Neural cell (in vitro differentiated cells): ENCODE measurements around the gene JAZF1. TPM values are rescaled to one million over a fixed set of nuclear protein-coding genes. Genes with fewer than 3 reads are reported as not detected.
"Not testable (repeated sequence)": the region's sequence is repeated elsewhere in the genome, so short reads cannot be mapped to it uniquely, and the experiment has no call there.

ENCODE experiments used
- H2AFZ ChIP-seq: fragments of 200-600, 300-800 bp; sonication (generic), shearing (Covaris generic); 2 replicates; pipeline ENCODE4 v1.6.0; 2014; ENCODE audit warnings: low read depth, mild to moderate bottlenecking, antibody characterized with exemption, low read length, moderate library complexity
- H3F3A ChIP-seq: fragments of 200-600 bp; shearing (Covaris generic); 2 replicates; pipeline ENCODE4 v1.6.1; 2016; ENCODE audit warnings: mild to moderate bottlenecking, moderate library complexity, mixed read lengths, antibody characterized with exemption, low read length; ENCODE audit not compliant: insufficient read depth, poor library complexity, severe bottlenecking
- H3K27ac ChIP-seq: fragments of 200-600, 300-800 bp; sonication (generic), shearing (Covaris generic); 2 replicates; pipeline ENCODE4 v1.5.1; 2014; ENCODE audit warnings: mild to moderate bottlenecking, low read length, moderate library complexity
- H3K27me3 ChIP-seq: fragments of 300-800, 200-600 bp; sonication (generic), shearing (Covaris generic); 2 replicates; pipeline ENCODE4 v1.6.0; 2014; ENCODE audit warnings: mild to moderate bottlenecking, low read depth, low read length, moderate library complexity; ENCODE audit not compliant: insufficient read depth
- H3K36me3 ChIP-seq: fragments of 300-800, 200-600 bp; sonication (generic), shearing (Covaris generic); 2 replicates; pipeline ENCODE4 v1.5.1; 2014; ENCODE audit warnings: mild to moderate bottlenecking, antibody characterized with exemption, low read length, moderate library complexity; ENCODE audit not compliant: insufficient read depth
- H3K4me2 ChIP-seq: fragments of 300-800, 200-600 bp; sonication (generic), shearing (Covaris generic); 2 replicates; pipeline ENCODE4 v1.6.0; 2014; ENCODE audit warnings: mild to moderate bottlenecking, low read length
- H3K4me3 ChIP-seq: fragments of 300-800, 200-600 bp; sonication (generic), shearing (Covaris generic); 2 replicates; pipeline ENCODE4 v1.5.1; 2014; ENCODE audit warnings: mild to moderate bottlenecking, low read length, moderate library complexity
- H3K79me2 ChIP-seq: fragments of 200-600 bp; shearing (Covaris generic); replicated peaks from 2 replicates; pipeline ENCODE4 v1.6.0; 2014; ENCODE audit warnings: mild to moderate bottlenecking, low read length, moderate library complexity; ENCODE audit not compliant: insufficient read depth
- H3K9ac ChIP-seq: fragments of 300-800, 200-600 bp; sonication (generic), shearing (Covaris generic); 2 replicates; pipeline ENCODE4 v1.6.1; 2016; ENCODE audit warnings: mild to moderate bottlenecking, low read length, mixed read lengths
- H3K9me2 ChIP-seq: fragments of 200-600 bp; shearing (Covaris generic); 2 replicates; pipeline ENCODE4 v1.6.1; 2016; ENCODE audit warnings: mild to moderate bottlenecking, low read length, mixed read lengths; ENCODE audit not compliant: insufficient read depth
- H3K9me3 ChIP-seq: fragments of 200-600, 300-800 bp; sonication (generic), shearing (Covaris generic); 2 replicates; pipeline ENCODE4 v1.6.1; 2016; ENCODE audit warnings: mild to moderate bottlenecking, mixed run types, low read length, moderate library complexity, mixed read lengths
- H4K20me1 ChIP-seq: fragments of 200-600 bp; shearing (Covaris generic); 2 replicates; pipeline ENCODE4 v1.6.1; 2016; ENCODE audit warnings: mild to moderate bottlenecking, mixed run types; ENCODE audit not compliant: insufficient read depth
- EP300 ChIP-seq: fragments of 450-650 bp; conservative IDR thresholded peaks from 2 replicates; pipeline ENCODE4 v1.6.1; 2014; ENCODE audit warnings: antibody characterized with exemption, mild to moderate bottlenecking, moderate library complexity; ENCODE audit not compliant: poor library complexity, severe bottlenecking
- EZH2 ChIP-seq: fragments of 200-600, 300-800 bp; shearing (Covaris generic), sonication (generic); IDR thresholded peaks from 2 replicates; pipeline ENCODE4 v1.6.1; 2014; ENCODE audit warnings: antibody characterized with exemption, low read length, borderline replicate concordance, mild to moderate bottlenecking; ENCODE audit not compliant: insufficient read depth, poor library complexity, severe bottlenecking
- MXI1 ChIP-seq: fragments of 450-650 bp; conservative IDR thresholded peaks from 2 replicates; pipeline ENCODE4 v1.6.1; 2014; ENCODE audit warnings: antibody characterized with exemption, mild to moderate bottlenecking; ENCODE audit not compliant: poor library complexity, severe bottlenecking
- POLR2AphosphoS5 ChIP-seq: IDR thresholded peaks from 2 replicates; pipeline ENCODE4 v1.6.1; 2012
- RAD21 ChIP-seq: fragments of 450-650 bp; conservative IDR thresholded peaks from 2 replicates; pipeline ENCODE4 v1.6.1; 2014; ENCODE audit warnings: antibody characterized with exemption, mild to moderate bottlenecking, moderate library complexity
- SMC3 ChIP-seq: fragments of 450-650 bp; conservative IDR thresholded peaks from 2 replicates; pipeline ENCODE4 v1.6.1; 2014; ENCODE audit warnings: antibody characterized with exemption, mild to moderate bottlenecking, moderate library complexity; ENCODE audit not compliant: poor library complexity
- TAF1 ChIP-seq: IDR thresholded peaks from 2 replicates; pipeline ENCODE4 v1.6.1; 2012; ENCODE audit warnings: low read depth
- polyA plus RNA-seq: library from polyadenylated mRNA; depleted of rRNA; stranded (reverse); fragments of >200 nt; gene quantifications from 2 replicates; pipeline ENCODE4 v1.2.3, GENCODE V29; 2014
- TF ChIP-seq, protein P1 (sequence below): IDR thresholded peaks from 2 replicates; pipeline ENCODE4 v1.6.1; 2012; ENCODE audit warnings: borderline replicate concordance
- TF ChIP-seq, protein P2 (sequence below): fragments of 450-650 bp; IDR thresholded peaks from 2 replicates; pipeline ENCODE4 v1.5.1; 2014; ENCODE audit warnings: antibody characterized with exemption, mild to moderate bottlenecking, moderate library complexity; ENCODE audit not compliant: poor library complexity, severe bottlenecking

JAZF1 gene
- polyA plus RNA-seq, 1 donor from 2014 or later = 29.5 TPM

- no peak overlapping the region for H3K4me2 ChIP-seq
- no peak overlapping the region for H2AFZ ChIP-seq
Measured at GRCh38 chr7:27923642-27923980, 257.0 kb downstream of the JAZF1 start.

GRCh38 chr7:27922907-27923641 lies 257.5 kb downstream of the JAZF1 start:
- H2AFZ ChIP-seq = no peak overlapping the region
- H3K9me3 ChIP-seq = no peaks in the 10 kb centered on the region
- no peaks in the 10 kb centered on the region for H3K9me2 ChIP-seq
- H3F3A ChIP-seq = no peaks in the 10 kb centered on the region
- H3K4me2 ChIP-seq = no peak overlapping the region
- no peaks in the 10 kb centered on the region for H3K36me3 ChIP-seq
- H3K9ac ChIP-seq = no peak overlapping the region
- H3K4me3 ChIP-seq = no peak overlapping the region
- no peaks in the 10 kb centered on the region for H3K79me2 ChIP-seq
- TF ChIP-seq, protein P1, sequence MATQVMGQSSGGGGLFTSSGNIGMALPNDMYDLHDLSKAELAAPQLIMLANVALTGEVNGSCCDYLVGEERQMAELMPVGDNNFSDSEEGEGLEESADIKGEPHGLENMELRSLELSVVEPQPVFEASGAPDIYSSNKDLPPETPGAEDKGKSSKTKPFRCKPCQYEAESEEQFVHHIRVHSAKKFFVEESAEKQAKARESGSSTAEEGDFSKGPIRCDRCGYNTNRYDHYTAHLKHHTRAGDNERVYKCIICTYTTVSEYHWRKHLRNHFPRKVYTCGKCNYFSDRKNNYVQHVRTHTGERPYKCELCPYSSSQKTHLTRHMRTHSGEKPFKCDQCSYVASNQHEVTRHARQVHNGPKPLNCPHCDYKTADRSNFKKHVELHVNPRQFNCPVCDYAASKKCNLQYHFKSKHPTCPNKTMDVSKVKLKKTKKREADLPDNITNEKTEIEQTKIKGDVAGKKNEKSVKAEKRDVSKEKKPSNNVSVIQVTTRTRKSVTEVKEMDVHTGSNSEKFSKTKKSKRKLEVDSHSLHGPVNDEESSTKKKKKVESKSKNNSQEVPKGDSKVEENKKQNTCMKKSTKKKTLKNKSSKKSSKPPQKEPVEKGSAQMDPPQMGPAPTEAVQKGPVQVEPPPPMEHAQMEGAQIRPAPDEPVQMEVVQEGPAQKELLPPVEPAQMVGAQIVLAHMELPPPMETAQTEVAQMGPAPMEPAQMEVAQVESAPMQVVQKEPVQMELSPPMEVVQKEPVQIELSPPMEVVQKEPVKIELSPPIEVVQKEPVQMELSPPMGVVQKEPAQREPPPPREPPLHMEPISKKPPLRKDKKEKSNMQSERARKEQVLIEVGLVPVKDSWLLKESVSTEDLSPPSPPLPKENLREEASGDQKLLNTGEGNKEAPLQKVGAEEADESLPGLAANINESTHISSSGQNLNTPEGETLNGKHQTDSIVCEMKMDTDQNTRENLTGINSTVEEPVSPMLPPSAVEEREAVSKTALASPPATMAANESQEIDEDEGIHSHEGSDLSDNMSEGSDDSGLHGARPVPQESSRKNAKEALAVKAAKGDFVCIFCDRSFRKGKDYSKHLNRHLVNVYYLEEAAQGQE = no peak
- no peak for TF ChIP-seq POLR2AphosphoS5
- no peak for TF ChIP-seq SMC3
- no peak for TF ChIP-seq TAF1
- TF ChIP-seq, protein P2, sequence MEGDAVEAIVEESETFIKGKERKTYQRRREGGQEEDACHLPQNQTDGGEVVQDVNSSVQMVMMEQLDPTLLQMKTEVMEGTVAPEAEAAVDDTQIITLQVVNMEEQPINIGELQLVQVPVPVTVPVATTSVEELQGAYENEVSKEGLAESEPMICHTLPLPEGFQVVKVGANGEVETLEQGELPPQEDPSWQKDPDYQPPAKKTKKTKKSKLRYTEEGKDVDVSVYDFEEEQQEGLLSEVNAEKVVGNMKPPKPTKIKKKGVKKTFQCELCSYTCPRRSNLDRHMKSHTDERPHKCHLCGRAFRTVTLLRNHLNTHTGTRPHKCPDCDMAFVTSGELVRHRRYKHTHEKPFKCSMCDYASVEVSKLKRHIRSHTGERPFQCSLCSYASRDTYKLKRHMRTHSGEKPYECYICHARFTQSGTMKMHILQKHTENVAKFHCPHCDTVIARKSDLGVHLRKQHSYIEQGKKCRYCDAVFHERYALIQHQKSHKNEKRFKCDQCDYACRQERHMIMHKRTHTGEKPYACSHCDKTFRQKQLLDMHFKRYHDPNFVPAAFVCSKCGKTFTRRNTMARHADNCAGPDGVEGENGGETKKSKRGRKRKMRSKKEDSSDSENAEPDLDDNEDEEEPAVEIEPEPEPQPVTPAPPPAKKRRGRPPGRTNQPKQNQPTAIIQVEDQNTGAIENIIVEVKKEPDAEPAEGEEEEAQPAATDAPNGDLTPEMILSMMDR = no peak
- no peak for TF ChIP-seq MXI1
- TF ChIP-seq EZH2 = no peak
- TF ChIP-seq RAD21 = no peak
- no peak for TF ChIP-seq EP300
- H3K27ac ChIP-seq = no peak overlapping the region
- no peaks in the 10 kb centered on the region for H3K27me3 ChIP-seq
- H4K20me1 ChIP-seq = no peaks in the 10 kb centered on the region

More at GRCh38 chr7:27923642-27923980, 257.0 kb downstream of the JAZF1 start:
- H3K36me3 ChIP-seq = no peaks in the 10 kb centered on the region
- H3K27me3 ChIP-seq = no peaks in the 10 kb centered on the region
- no peak overlapping the region for H3K27ac ChIP-seq
- no peaks in the 10 kb centered on the region for H3K9me2 ChIP-seq
- no peaks in the 10 kb centered on the region for H3K9me3 ChIP-seq
- TF ChIP-seq EP300 (no peak), EZH2 (no peak), TAF1 (no peak), RAD21 (no peak), SMC3 (no peak), POLR2AphosphoS5 (no peak), MXI1 (no peak)
- TF ChIP-seq, protein P1 = no peak
- no peaks in the 10 kb centered on the region for H3K79me2 ChIP-seq
- H4K20me1 ChIP-seq = no peaks in the 10 kb centered on the region
- H3K9ac ChIP-seq = no peak overlapping the region
- H3K4me3 ChIP-seq = no peak overlapping the region
- no peaks in the 10 kb centered on the region for H3F3A ChIP-seq

- H3K9me3 ChIP-seq, H3K4me3 ChIP-seq, H3F3A ChIP-seq, H2AFZ ChIP-seq, H3K27me3 ChIP-seq, H3K79me2 ChIP-seq, H4K20me1 ChIP-seq, H3K9ac ChIP-seq, H3K36me3 ChIP-seq, H3K27ac ChIP-seq, H3K4me2 ChIP-seq, H3K9me2 ChIP-seq: not testable (repeated sequence)
Measured at GRCh38 chr7:27922389-27922788, 258.2 kb downstream of the JAZF1 start.
